ENCODE results near the gene MYL4.
"Not testable (repeated sequence)": the region's sequence is repeated elsewhere in the genome, so short reads cannot be mapped to it uniquely, and the experiment has no call there.

Gene MYL4

GRCh38 chr17:47262586-47262985 lies 53.4 kb downstream of the MYL4 start:
- Histone ChIP-seq H3K4me3 (no peak overlapping the region), H3K36me3 (ENCODE audit: insufficient read depth, low read length) (no peaks in the 10 kb centered on the region), H3K9ac (ENCODE audit: insufficient read length) (no peak overlapping the region), H3K27ac (no peak overlapping the region), H3K9me3 (ENCODE audit: low read depth, low read length) (peaks cover 2% of the 10 kb centered on the region; the same call in 1 of the 2 replicates)
- no peak for DNase-seq (ENCODE audit: low read depth, low spot score)
- TF ChIP-seq EZH2 (IDR thresholded peaks at IDR 0.05) = no peak
- no peak for TF ChIP-seq POLR2AphosphoS5 (IDR thresholded peaks at IDR 0.05; ENCODE audit: borderline replicate concordance, low read depth, low read length)

DNA sequence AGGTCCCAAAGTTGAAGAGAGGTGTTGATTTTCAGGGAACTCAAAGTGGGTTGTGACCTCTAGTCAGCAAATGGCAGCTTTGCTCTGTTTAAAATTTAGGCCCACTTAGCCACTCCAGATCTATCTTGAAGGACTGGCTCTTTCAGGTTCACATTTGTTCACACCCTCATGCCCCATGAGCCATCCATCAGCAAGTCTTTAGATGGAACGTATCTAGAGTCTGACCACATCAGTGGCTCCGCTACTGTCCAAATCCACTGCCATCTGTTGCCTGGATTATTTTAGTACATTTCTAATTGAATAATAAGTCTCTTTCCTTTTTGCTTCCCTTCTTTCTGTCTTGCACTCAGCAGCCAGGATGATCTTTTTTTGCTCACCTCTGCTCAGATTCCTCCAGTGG lies 55.0 kb downstream of the MYL4 start:
- Histone ChIP-seq H3K4me3 (no peak overlapping the region), H3K9ac (ENCODE audit: insufficient read length) (no peak overlapping the region), H3K27ac (no peak overlapping the region), H3K36me3 (ENCODE audit: insufficient read depth, low read length) (no peaks in the 10 kb centered on the region), H3K9me3 (ENCODE audit: low read depth, low read length) (no peaks in the 10 kb centered on the region)
- TF ChIP-seq FOXP2 (optimal IDR thresholded peaks at IDR 0.05; ENCODE audit: control extremely low read depth, extremely low read length, insufficient read depth) (no peak), EZH2 (IDR thresholded peaks at IDR 0.05) (no peak), POLR2AphosphoS5 (IDR thresholded peaks at IDR 0.05; ENCODE audit: borderline replicate concordance, low read depth, low read length) (no peak)
- no peak for DNase-seq (ENCODE audit: low read depth, low spot score)

- Histone ChIP-seq H3K9me3 (ENCODE audit: low read depth, low read length) (no peaks in the 10 kb centered on the region), H3K4me3 (no peak overlapping the region), H3K27ac (no peak overlapping the region), H3K9ac (ENCODE audit: insufficient read length) (no peak overlapping the region), H3K36me3 (ENCODE audit: insufficient read depth, low read length) (no peaks in the 10 kb centered on the region)
- TF ChIP-seq POLR2AphosphoS5 (IDR thresholded peaks at IDR 0.05; ENCODE audit: borderline replicate concordance, low read depth, low read length) = no peak
- DNase-seq (ENCODE audit: low read depth, low spot score) = no peak
Measured at GRCh38 chr17:47265983-47266541, 56.9 kb downstream of the MYL4 start.

DNA sequence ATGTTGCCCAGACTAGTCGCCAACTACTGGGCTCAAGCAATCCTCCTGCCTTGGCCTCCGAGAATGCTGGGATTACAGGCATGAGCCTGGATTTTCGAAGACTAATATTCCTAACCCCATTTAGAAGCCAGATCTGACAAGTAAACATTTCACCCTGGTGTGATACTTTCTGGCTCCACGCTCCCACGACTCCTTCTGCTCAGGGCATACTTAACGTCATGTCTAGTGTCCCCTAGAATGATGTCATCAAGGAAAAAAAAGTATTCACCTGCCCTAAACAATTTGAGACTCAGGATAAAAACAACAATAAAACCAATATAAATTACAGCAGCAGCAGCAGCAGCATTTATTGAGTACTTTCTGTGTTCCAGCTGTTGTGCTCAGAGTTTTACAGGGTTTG lies 57.6 kb downstream of the MYL4 start:
- H3K27ac ChIP-seq = no peak overlapping the region
- TF ChIP-seq POLR2AphosphoS5 (IDR thresholded peaks at IDR 0.05; ENCODE audit: borderline replicate concordance, low read depth, low read length) = no peak
- TF ChIP-seq FOXP2 (optimal IDR thresholded peaks at IDR 0.05; ENCODE audit: control extremely low read depth, extremely low read length, insufficient read depth) = no peak
- no peak for TF ChIP-seq EZH2 (IDR thresholded peaks at IDR 0.05)
- no peak overlapping the region for H3K9ac ChIP-seq (ENCODE audit: insufficient read length)
- no peaks in the 10 kb centered on the region for H3K9me3 ChIP-seq (ENCODE audit: low read depth, low read length)
- no peaks in the 10 kb centered on the region for H3K36me3 ChIP-seq (ENCODE audit: insufficient read depth, low read length)
- H3K4me3 ChIP-seq = no peak overlapping the region
- DNase-seq (ENCODE audit: low read depth, low spot score) = no peak

DNA sequence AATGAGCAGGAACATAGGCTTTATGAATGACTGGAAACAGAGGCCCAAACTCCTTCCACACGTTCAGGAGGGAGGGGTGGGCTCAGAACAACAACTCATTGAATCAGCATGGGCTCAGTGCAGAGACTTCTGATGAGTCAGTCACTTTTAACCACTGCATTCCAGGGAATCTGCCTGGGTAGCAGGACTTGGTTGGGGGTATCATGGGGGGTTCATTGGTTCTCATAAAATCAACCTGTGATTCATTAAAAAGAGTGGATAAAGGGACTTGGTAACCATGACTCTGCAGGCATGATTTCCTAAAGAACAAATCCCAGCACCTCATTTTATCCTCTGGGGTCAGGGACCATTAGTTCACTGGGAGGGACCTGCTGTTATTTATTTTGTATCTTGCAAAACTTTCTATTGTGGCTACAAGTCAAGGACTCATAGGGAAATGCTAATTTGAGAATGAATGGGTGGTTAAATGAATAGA lies 58.2 kb downstream of the MYL4 start:
- no peak overlapping the region for H3K9ac ChIP-seq (ENCODE audit: insufficient read length)
- H3K27ac ChIP-seq = no peak overlapping the region
- no peak for DNase-seq (ENCODE audit: low read depth, low spot score)
- H3K9me3 ChIP-seq (ENCODE audit: low read depth, low read length) = no peaks in the 10 kb centered on the region
- no peak overlapping the region for H3K4me3 ChIP-seq
- TF ChIP-seq POLR2AphosphoS5 (IDR thresholded peaks at IDR 0.05; ENCODE audit: borderline replicate concordance, low read depth, low read length) (no peak), EZH2 (IDR thresholded peaks at IDR 0.05) (no peak), FOXP2 (optimal IDR thresholded peaks at IDR 0.05; ENCODE audit: control extremely low read depth, extremely low read length, insufficient read depth) (no peak)
- H3K36me3 ChIP-seq (ENCODE audit: insufficient read depth, low read length) = no peaks in the 10 kb centered on the region

- DNase-seq (ENCODE audit: low read depth, low spot score); H3K9ac ChIP-seq (ENCODE audit: insufficient read length); H3K4me3 ChIP-seq; H3K36me3 ChIP-seq (ENCODE audit: insufficient read depth, low read length); H3K9me3 ChIP-seq (ENCODE audit: low read depth, low read length); H3K27ac ChIP-seq: not testable (repeated sequence)
Measured at GRCh38 chr17:47268964-47269363, 59.8 kb downstream of the MYL4 start.

GRCh38 chr17:47269561-47270280 lies 60.6 kb downstream of the MYL4 start:
- not testable (repeated sequence) for DNase-seq (ENCODE audit: low read depth, low spot score); H3K4me3 ChIP-seq; H3K9me3 ChIP-seq (ENCODE audit: low read depth, low read length); H3K36me3 ChIP-seq (ENCODE audit: insufficient read depth, low read length); H3K27ac ChIP-seq; H3K9ac ChIP-seq (ENCODE audit: insufficient read length)

GRCh38 chr17:47270946-47271705 lies 62.0 kb downstream of the MYL4 start:
- no peak for DNase-seq (ENCODE audit: low read depth, low spot score)
- Histone ChIP-seq H3K27ac (no peak overlapping the region), H3K36me3 (ENCODE audit: insufficient read depth, low read length) (no peaks in the 10 kb centered on the region), H3K9ac (ENCODE audit: insufficient read length) (no peak overlapping the region), H3K4me3 (no peak overlapping the region), H3K9me3 (ENCODE audit: low read depth, low read length) (no peaks in the 10 kb centered on the region)
- no peak for TF ChIP-seq POLR2AphosphoS5 (IDR thresholded peaks at IDR 0.05; ENCODE audit: borderline replicate concordance, low read depth, low read length)
- no peak for TF ChIP-seq FOXP2 (optimal IDR thresholded peaks at IDR 0.05; ENCODE audit: control extremely low read depth, extremely low read length, insufficient read depth)
- no peak for TF ChIP-seq EZH2 (IDR thresholded peaks at IDR 0.05)

DNA sequence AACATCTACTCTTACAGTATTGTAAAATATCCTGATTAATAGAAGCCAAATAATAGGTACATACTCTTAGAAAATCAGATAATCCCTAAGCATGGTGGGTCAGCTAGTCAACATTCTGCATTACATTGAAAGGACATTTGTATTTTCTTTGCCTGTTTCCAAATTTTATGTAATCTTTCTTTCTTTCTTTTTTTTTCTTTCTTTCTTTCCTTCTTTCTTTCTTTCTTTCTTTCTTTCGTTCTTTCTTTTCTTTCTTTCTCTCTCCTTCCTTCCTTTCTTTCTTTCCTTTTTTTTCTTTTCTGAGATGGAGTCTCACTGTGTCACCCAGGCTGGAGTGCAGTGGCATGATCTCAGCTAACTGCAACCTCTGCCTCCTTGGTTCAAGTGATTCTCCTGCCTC lies 63.3 kb downstream of the MYL4 start:
- DNase-seq (ENCODE audit: low read depth, low spot score) = no peak

More for the DNA sequence above, 63.3 kb downstream of the MYL4 start:
- no peak overlapping the region for H3K27ac ChIP-seq
- H3K9ac ChIP-seq (ENCODE audit: insufficient read length) = no peak overlapping the region
- no peaks in the 10 kb centered on the region for H3K9me3 ChIP-seq (ENCODE audit: low read depth, low read length)
- TF ChIP-seq FOXP2 (optimal IDR thresholded peaks at IDR 0.05; ENCODE audit: control extremely low read depth, extremely low read length, insufficient read depth) (no peak), EZH2 (IDR thresholded peaks at IDR 0.05) (no peak), POLR2AphosphoS5 (IDR thresholded peaks at IDR 0.05; ENCODE audit: borderline replicate concordance, low read depth, low read length) (no peak)
- H3K36me3 ChIP-seq (ENCODE audit: insufficient read depth, low read length) = no peaks in the 10 kb centered on the region
- no peak overlapping the region for H3K4me3 ChIP-seq
